ENCODE results near the gene SH2D5. TPM values are rescaled to one million over a fixed set of nuclear protein-coding genes. Genes with fewer than 3 reads are reported as not detected.

The SH2D5 gene
- total RNA-seq, 1 experiment from 2014 or later = 10.4 TPM

DNA sequence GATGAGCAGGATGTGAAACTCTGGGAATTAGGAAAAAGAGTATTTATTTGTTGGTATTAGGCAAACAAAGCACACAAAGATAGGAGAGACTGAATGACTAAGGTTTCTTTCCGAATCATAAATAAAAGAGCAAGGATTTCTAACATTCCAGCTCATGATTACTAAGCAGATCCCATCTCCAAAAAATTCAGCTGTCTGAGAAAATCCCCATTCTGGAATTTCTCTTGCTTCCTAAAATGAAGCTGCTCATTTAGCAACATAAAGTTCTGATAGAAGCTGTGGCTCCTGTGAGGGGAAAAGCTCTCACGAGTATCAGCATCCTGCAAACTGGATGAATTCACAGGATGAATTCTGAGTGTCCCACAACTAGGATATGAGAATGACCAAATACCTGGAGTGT lies 6.7 kb upstream of the SH2D5 start (continued):
- TF ChIP-seq, protein P1, sequence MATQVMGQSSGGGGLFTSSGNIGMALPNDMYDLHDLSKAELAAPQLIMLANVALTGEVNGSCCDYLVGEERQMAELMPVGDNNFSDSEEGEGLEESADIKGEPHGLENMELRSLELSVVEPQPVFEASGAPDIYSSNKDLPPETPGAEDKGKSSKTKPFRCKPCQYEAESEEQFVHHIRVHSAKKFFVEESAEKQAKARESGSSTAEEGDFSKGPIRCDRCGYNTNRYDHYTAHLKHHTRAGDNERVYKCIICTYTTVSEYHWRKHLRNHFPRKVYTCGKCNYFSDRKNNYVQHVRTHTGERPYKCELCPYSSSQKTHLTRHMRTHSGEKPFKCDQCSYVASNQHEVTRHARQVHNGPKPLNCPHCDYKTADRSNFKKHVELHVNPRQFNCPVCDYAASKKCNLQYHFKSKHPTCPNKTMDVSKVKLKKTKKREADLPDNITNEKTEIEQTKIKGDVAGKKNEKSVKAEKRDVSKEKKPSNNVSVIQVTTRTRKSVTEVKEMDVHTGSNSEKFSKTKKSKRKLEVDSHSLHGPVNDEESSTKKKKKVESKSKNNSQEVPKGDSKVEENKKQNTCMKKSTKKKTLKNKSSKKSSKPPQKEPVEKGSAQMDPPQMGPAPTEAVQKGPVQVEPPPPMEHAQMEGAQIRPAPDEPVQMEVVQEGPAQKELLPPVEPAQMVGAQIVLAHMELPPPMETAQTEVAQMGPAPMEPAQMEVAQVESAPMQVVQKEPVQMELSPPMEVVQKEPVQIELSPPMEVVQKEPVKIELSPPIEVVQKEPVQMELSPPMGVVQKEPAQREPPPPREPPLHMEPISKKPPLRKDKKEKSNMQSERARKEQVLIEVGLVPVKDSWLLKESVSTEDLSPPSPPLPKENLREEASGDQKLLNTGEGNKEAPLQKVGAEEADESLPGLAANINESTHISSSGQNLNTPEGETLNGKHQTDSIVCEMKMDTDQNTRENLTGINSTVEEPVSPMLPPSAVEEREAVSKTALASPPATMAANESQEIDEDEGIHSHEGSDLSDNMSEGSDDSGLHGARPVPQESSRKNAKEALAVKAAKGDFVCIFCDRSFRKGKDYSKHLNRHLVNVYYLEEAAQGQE (IDR thresholded peaks at IDR 0.05; ENCODE audit: low read depth) = no peak
- no peak for TF ChIP-seq SP1 (IDR thresholded peaks at IDR 0.05; ENCODE audit: low read depth)
- TF ChIP-seq CBX3 (IDR thresholded peaks at IDR 0.05; ENCODE audit: low read depth) = no peak
- no peak for TF ChIP-seq ZNF274 (IDR thresholded peaks at IDR 0.05; ENCODE audit: low read depth, low read length)
- TF ChIP-seq POLR2A (IDR thresholded peaks at IDR 0.05; ENCODE audit: borderline replicate concordance, extremely low read depth, insufficient read depth, insufficient read length) = no peak
- no peak for TF ChIP-seq EZH2phosphoT487 (IDR thresholded peaks at IDR 0.05; ENCODE audit: borderline replicate concordance)
- TF ChIP-seq EGR1 (IDR thresholded peaks at IDR 0.05; ENCODE audit: low read depth) = no peak
- no peak for TF ChIP-seq TCF7L2 (IDR thresholded peaks at IDR 0.05; ENCODE audit: borderline replicate concordance, extremely low read depth, insufficient read depth, insufficient read length)
- TF ChIP-seq RAD21 (IDR thresholded peaks at IDR 0.05; ENCODE audit: low read depth) = no peak

DNA sequence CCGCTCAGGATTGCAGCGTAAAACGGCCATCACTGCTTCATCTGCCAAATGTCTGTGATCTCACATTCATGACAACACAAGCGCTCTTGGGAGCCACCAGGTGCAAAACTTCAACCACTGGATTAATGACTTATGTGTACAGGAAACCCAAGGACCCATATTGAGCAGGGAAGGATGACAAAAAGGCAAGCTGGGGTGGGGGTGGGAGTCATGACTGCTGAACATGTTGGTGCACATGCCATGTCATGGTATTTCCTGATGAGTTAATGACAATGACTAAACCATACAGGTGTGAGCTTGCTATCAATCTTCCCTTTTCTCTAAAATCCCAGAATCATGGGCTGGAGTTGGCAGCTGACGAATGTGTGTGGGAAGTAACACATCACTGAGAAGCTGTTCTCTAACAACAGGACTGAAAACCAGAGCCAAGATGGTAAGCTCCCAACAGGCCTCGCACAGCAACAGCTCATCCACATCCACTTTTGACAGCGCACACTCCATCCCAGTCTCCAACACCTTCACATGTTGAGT lies 3.1 kb upstream of the SH2D5 start:
- H3K36me3 ChIP-seq (ENCODE audit: control insufficient read depth in 1 of 2, insufficient read depth in 2 of 2, low read length in 2 of 2) = peaks cover 12 to 28% of the 10 kb centered on the region in 2 experiments
- ATAC-seq = no peak
- no peak for TF ChIP-seq CBX3 (IDR thresholded peaks at IDR 0.05; ENCODE audit: low read depth)
- TF ChIP-seq ZFX (IDR thresholded peaks at IDR 0.05) = no peak
- TF ChIP-seq, protein P2, sequence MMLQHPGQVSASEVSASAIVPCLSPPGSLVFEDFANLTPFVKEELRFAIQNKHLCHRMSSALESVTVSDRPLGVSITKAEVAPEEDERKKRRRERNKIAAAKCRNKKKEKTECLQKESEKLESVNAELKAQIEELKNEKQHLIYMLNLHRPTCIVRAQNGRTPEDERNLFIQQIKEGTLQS (IDR thresholded peaks at IDR 0.05) = no peak
- TF ChIP-seq CEBPB (IDR thresholded peaks at IDR 0.05; ENCODE audit: low read depth) = no peak
- TF ChIP-seq SP1 (IDR thresholded peaks at IDR 0.05; ENCODE audit: low read depth) = no peak
- no peak for TF ChIP-seq FOSL1 (IDR thresholded peaks at IDR 0.05; ENCODE audit: low read depth)
- TF ChIP-seq JUND (IDR thresholded peaks at IDR 0.05) = no peak
- TF ChIP-seq ELF1 (IDR thresholded peaks at IDR 0.05; ENCODE audit: borderline replicate concordance, low read depth) = no peak
- TF ChIP-seq TCF7L2 (IDR thresholded peaks at IDR 0.05; ENCODE audit: borderline replicate concordance, extremely low read depth, insufficient read depth, insufficient read length) = no peak
- no peak for TF ChIP-seq EZH2phosphoT487 (IDR thresholded peaks at IDR 0.05; ENCODE audit: borderline replicate concordance)
- no peak for TF ChIP-seq YY1 (IDR thresholded peaks at IDR 0.05; ENCODE audit: extremely low read depth, insufficient replicate concordance, low read depth, low read length)
- TF ChIP-seq, protein P1 (IDR thresholded peaks at IDR 0.05; ENCODE audit: low read depth) = no peak
- TF ChIP-seq ZNF274 (IDR thresholded peaks at IDR 0.05; ENCODE audit: low read depth, low read length) = no peak
- TF ChIP-seq SIN3A (IDR thresholded peaks at IDR 0.05; ENCODE audit: low read depth) = no peak
- TF ChIP-seq EZH2 (IDR thresholded peaks at IDR 0.05) = no peak
- TF ChIP-seq POLR2A (IDR thresholded peaks at IDR 0.05; ENCODE audit: borderline replicate concordance, extremely low read depth, insufficient read depth, insufficient read length) = no peak

More for the DNA sequence above, 3.1 kb upstream of the SH2D5 start:
- DNase-seq (ENCODE audit: low read depth, low spot score) = no peak
- no peaks in the 10 kb centered on the region for H4K20me1 ChIP-seq (ENCODE audit: insufficient read depth)
- peaks cover 5% of the 10 kb centered on the region; the same call in 1 of the 2 replicates for H3K79me2 ChIP-seq (ENCODE audit: insufficient read depth, low read length)
- no peak overlapping the region for H3K27ac ChIP-seq (ENCODE audit: low read depth, low read length)
- H2AFZ ChIP-seq (ENCODE audit: low read depth, low read length, poor library complexity, severe bottlenecking) = no peak overlapping the region
- no peak overlapping the region for H3K9ac ChIP-seq (ENCODE audit: low read length)
- H3K9me3 ChIP-seq (ENCODE audit: control insufficient read depth in 1 of 2, insufficient read depth in 1 of 2, low read depth in 1 of 2, low read length in 2 of 2) = no peaks in the 10 kb centered on the region
- BruUV-seq (replicated peaks) = no TSS peak
- H3K4me1 ChIP-seq (ENCODE audit: control insufficient read depth in 1 of 2, insufficient read depth in 2 of 2, low read length in 2 of 2) = peaks cover 17 to 31% of the 10 kb centered on the region in 2 experiments
- no peaks in the 10 kb centered on the region for H3K27me3 ChIP-seq (ENCODE audit: insufficient read depth, low read length)
- H3K4me3 ChIP-seq (replicated peaks in 1 of 2; ENCODE audit: low read depth in 1 of 2, low read length in 2 of 2) = no peak overlapping the region
- ChIA-PET RAD21 (ENCODE audit: low non-redundant PET in 1 of 2, low total read pairs in 2 of 2, uncharacterized antibody in 2 of 2, unreplicated experiment in 2 of 2) (no interaction called here), CTCF (no interaction called here), POLR2A (no interaction called here)
- H3K4me2 ChIP-seq (ENCODE audit: low read length) = no peak overlapping the region
- no peaks in the 10 kb centered on the region for H3K9me2 ChIP-seq (ENCODE audit: insufficient read depth)
- intact Hi-C loops (cut with micrococcal nuclease) = no loop called here
